MM.1S (cell line): ENCODE results near the gene SMAD3.

Experiments used
- DNase-seq: peaks from one replicate; pipeline ENCODE4 v3.0.0-alpha.2; 2015
- H2AFZ ChIP-seq: fragments of 300-600 bp; sonication (generic); 2 replicates; pipeline ENCODE4 v1.6.0; 2016; ENCODE audit warnings: antibody characterized with exemption, low read length
- H3F3A ChIP-seq: fragments of 300-600 bp; sonication (generic); 2 replicates; pipeline ENCODE4 v1.6.1; 2016; ENCODE audit warnings: mild to moderate bottlenecking, antibody characterized with exemption, low read length, moderate library complexity, mixed read lengths; ENCODE audit not compliant: insufficient read depth
- H3K27ac ChIP-seq: fragments of 300-600 bp; sonication (generic); 2 replicates; pipeline ENCODE4 v1.5.1; 2016; ENCODE audit warnings: mild to moderate bottlenecking, low read length
- H3K27me3 ChIP-seq: fragments of 300-600 bp; sonication (generic); replicated peaks from 2 replicates; pipeline ENCODE4 v1.6.0; 2016; ENCODE audit warnings: low read length; ENCODE audit not compliant: insufficient read depth
- H3K36me3 ChIP-seq: fragments of 300-600 bp; sonication (generic); replicated peaks from 2 replicates; pipeline ENCODE4 v1.6.1; 2016; ENCODE audit warnings: mild to moderate bottlenecking, low read length, mixed read lengths; ENCODE audit not compliant: insufficient read depth
- H3K4me1 ChIP-seq: fragments of 300-600 bp; sonication (generic); 2 replicates; pipeline ENCODE4 v1.6.1; 2016; ENCODE audit warnings: low read length, mixed read lengths
- H3K4me2 ChIP-seq: fragments of 300-600 bp; sonication (generic); 2 replicates; pipeline ENCODE4 v1.6.0; 2016; ENCODE audit warnings: low read depth, low read length
- H3K4me3 ChIP-seq: fragments of 300-600 bp; sonication (generic); 2 replicates; pipeline ENCODE4 v1.5.1; 2016; ENCODE audit warnings: low read length, mixed read lengths
- H3K79me2 ChIP-seq: fragments of 300-600 bp; sonication (generic); 2 replicates; pipeline ENCODE4 v1.6.1; 2016; ENCODE audit warnings: mixed run types, low read length, mixed read lengths
- H3K9ac ChIP-seq: fragments of 300-600 bp; sonication (generic); 2 replicates; pipeline ENCODE4 v1.6.1; 2016; ENCODE audit warnings: low read length, mixed read lengths
- H3K9me2 ChIP-seq: fragments of 300-600 bp; sonication (generic); replicated peaks from 2 replicates; pipeline ENCODE4 v1.6.1; 2016; ENCODE audit warnings: mild to moderate bottlenecking, low read length, mixed read lengths; ENCODE audit not compliant: insufficient read depth
- H3K9me3 ChIP-seq: fragments of 300-600 bp; sonication (generic); replicated peaks from 2 replicates; pipeline ENCODE4 v1.6.1; 2016; ENCODE audit warnings: mild to moderate bottlenecking, low read length, mixed read lengths; ENCODE audit not compliant: insufficient read depth
- H4K20me1 ChIP-seq: fragments of 300-600 bp; sonication (generic); 2 replicates; pipeline ENCODE4 v1.6.1; 2016; ENCODE audit warnings: mild to moderate bottlenecking, low read length, moderate library complexity, mixed read lengths; ENCODE audit not compliant: insufficient read depth
- CTCF ChIP-seq: fragments of 300-600 bp; sonication (generic); IDR thresholded peaks from 2 replicates; pipeline ENCODE4 v1.5.1; 2016; ENCODE audit warnings: antibody characterized with exemption, low read length, mixed read lengths
- EZH2 ChIP-seq: fragments of 300-600 bp; sonication (generic); optimal IDR thresholded peaks from 2 replicates; pipeline ENCODE3; 2017; ENCODE audit warnings: low read depth, mild to moderate bottlenecking, antibody characterized with exemption, low read length, mixed read lengths
- EZH2phosphoT487 ChIP-seq: fragments of 300-600 bp; sonication (generic); IDR thresholded peaks from 2 replicates; pipeline ENCODE4 v1.6.1; 2018; ENCODE audit warnings: antibody characterized with exemption, low read length

Gene SMAD3

GRCh38 chr15:67067930-67068551 lies 2.6 kb downstream of the SMAD3 start:
- peak overlapping the region; percentile 95 for H3K4me3 ChIP-seq
- H3K27ac ChIP-seq, result peak overlapping the region; percentile 12; the same call in 1 of the 2 replicates
- no peaks in the 10 kb centered on the region for H4K20me1 ChIP-seq
- H3K36me3 ChIP-seq, result no peaks in the 10 kb centered on the region
- peaks cover 57% of the 10 kb centered on the region for H3K79me2 ChIP-seq
- no peaks in the 10 kb centered on the region for H3K9me3 ChIP-seq
- peak overlapping the region; percentile 97 for H3K4me2 ChIP-seq
- peaks cover 4% of the 10 kb centered on the region; the same call in 1 of the 2 replicates for H3K27me3 ChIP-seq
- peaks cover 27% of the 10 kb centered on the region for H3F3A ChIP-seq
- H2AFZ ChIP-seq, result no peak overlapping the region
- TF ChIP-seq EZH2 (no peak), CTCF (no peak), EZH2phosphoT487 (no peak)
- no peaks in the 10 kb centered on the region for H3K9me2 ChIP-seq
- peak overlapping the region; percentile 81; the same call in 1 of the 2 replicates for H3K9ac ChIP-seq
- DNase-seq, result peak; percentile 50
- peaks cover 23% of the 10 kb centered on the region for H3K4me1 ChIP-seq

DNA sequence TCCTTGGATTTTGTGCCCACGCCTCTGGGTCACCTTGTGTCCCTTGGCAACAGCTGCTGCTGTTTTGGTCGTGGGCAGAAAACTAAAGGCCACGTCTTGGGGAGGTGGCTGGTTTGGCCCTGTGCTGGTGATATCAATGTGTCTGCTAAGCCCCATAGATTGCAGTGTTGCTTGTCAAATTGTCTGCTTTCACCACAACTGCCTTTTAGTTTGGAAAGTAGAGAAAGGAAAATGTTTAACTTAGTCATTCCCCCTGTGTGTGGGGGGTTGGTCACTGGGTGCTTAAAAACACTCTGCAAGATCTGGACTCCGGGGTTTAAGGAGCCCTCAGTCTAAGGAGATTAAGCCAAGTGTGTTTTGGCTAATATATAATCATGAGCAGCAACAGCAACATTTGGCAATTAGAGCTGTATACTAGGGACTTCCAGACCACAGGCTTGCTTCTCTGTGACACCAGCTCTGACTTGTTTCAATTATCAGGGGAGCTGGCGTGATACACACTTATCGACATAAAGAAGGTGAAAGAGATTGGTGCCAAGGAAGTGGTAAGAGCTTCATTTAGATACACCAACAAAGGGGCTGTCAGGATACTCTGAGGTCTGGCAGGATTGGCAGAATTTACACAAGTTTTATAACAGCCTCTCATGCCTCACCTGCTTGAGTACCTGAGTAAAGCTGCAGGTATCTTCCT lies 3.5 kb downstream of the SMAD3 start:
- no peak overlapping the region for H3K27ac ChIP-seq
- DNase-seq, result no peak
- peaks cover 61% of the 10 kb centered on the region for H3K79me2 ChIP-seq
- H3K4me1 ChIP-seq, result peaks cover 29% of the 10 kb centered on the region
- H3K36me3 ChIP-seq, result no peaks in the 10 kb centered on the region
- peaks cover 22% of the 10 kb centered on the region for H3F3A ChIP-seq
- H2AFZ ChIP-seq, result no peak overlapping the region
- H3K9me2 ChIP-seq, result no peaks in the 10 kb centered on the region
- TF ChIP-seq EZH2phosphoT487 (no peak), CTCF (no peak), EZH2 (no peak)
- peaks cover 4% of the 10 kb centered on the region; the same call in 1 of the 2 replicates for H3K27me3 ChIP-seq
- H3K9ac ChIP-seq, result no peak overlapping the region
- peak overlapping the region; percentile 97; the same call in 1 of the 2 replicates for H3K4me2 ChIP-seq
- no peaks in the 10 kb centered on the region for H3K9me3 ChIP-seq
- H3K4me3 ChIP-seq, result no peak overlapping the region
- H4K20me1 ChIP-seq, result no peaks in the 10 kb centered on the region

DNA sequence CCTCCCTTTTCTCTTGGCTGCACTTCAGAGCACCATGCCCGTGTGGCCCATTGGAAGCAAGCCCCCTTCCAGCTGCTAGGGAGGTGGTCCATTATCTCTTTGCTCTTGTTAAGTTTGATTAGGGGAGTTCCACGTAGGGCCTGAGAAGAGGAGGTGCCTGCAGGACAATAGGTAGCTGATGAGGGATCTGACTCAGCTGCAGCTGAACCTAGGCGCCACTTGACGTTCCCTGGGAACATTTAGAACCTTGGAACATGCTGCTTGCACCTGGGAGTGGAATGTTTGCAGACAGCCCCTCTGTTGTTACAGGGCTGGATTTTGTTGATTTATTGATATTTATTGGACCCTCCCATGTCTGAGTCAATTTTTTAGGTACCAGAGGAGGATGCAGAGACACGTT lies 4.7 kb downstream of the SMAD3 start:
- Histone ChIP-seq H3F3A (peaks cover 18% of the 10 kb centered on the region), H3K79me2 (peaks cover 65% of the 10 kb centered on the region), H3K27ac (no peak overlapping the region)

More for the DNA sequence above, 4.7 kb downstream of the SMAD3 start:
- no peak for DNase-seq
- Histone ChIP-seq H3K9me3 (no peaks in the 10 kb centered on the region), H2AFZ (no peak overlapping the region), H4K20me1 (no peaks in the 10 kb centered on the region), H3K27me3 (no peaks in the 10 kb centered on the region; the same call in 1 of the 2 replicates), H3K9ac (no peak overlapping the region), H3K4me2 (no peak overlapping the region), H3K4me1 (peaks cover 41% of the 10 kb centered on the region), H3K36me3 (no peaks in the 10 kb centered on the region), H3K4me3 (no peak overlapping the region), H3K9me2 (no peaks in the 10 kb centered on the region)
- no peak for TF ChIP-seq EZH2phosphoT487
- no peak for TF ChIP-seq CTCF
- no peak for TF ChIP-seq EZH2
